A549 (cell line): ENCODE results near the gene PDZK1IP1. TPM values are rescaled to one million over a fixed set of nuclear protein-coding genes. Genes with fewer than 3 reads are reported as not detected.

Experiments
- ATAC-seq, 2 experiments: fragments of 200-7000 bp in 1 of 2; fragments of >200 bp in 1 of 2; cut with Nextera tagmentation in 1 of 2; cut with Tn5 transposase in 1 of 2; 3 replicates each; pipeline versions ENCODE4 v1.8.0 to v1.9.1; 2018 to 2020; ENCODE audit warnings: mild to moderate bottlenecking in 1 of 2, moderate library complexity in 1 of 2
- CTCF ChIA-PET: fragments of 300-600 bp; sonication (Branson Sonifier 250); formaldehyde crosslinking; extraction: SDS; loops from one replicate; lab custom pipeline; 2021; ENCODE audit warnings: antibody characterized with exemption, inconsistent platforms; lab: Yijun Ruan, JAX
- POLR2A ChIA-PET: fragments of 350-600 bp; formaldehyde crosslinking; extraction: SDS; loops from one replicate; lab custom pipeline; 2021; ENCODE audit warnings: antibody characterized with exemption, inconsistent platforms; lab: Yijun Ruan, JAX
- DNase-seq, 2 experiments: peaks; one replicate each; pipeline versions ENCODE4 v3.0.0 to v3.0.0-alpha.2; 2011 to 2016; ENCODE audit warnings: low read depth in 1 of 2, low spot score in 1 of 2
- FAIRE-seq: peaks from 2 replicates; lab custom pipeline; 2011; peaks lifted over from hg19 to GRCh38; lab: Jason Lieb, UNC
- H3K27ac ChIP-seq, 2 experiments: fragments of >200 bp; sonication (Bioruptor Twin); formaldehyde crosslinking; 3 replicates each; pipeline ENCODE4 v1.5.1; 2016 to 2017
- H3K4me1 ChIP-seq: fragments of >200 bp; sonication (Bioruptor Twin); formaldehyde crosslinking; 3 replicates; pipeline ENCODE4 v1.6.1; 2016
- H3K4me2 ChIP-seq: fragments of >200 bp; sonication (Bioruptor Twin); formaldehyde crosslinking; 3 replicates; pipeline ENCODE4 v1.6.1; 2016
- H3K4me3 ChIP-seq: fragments of >200 bp; sonication (Bioruptor Twin); formaldehyde crosslinking; 3 replicates; pipeline ENCODE4 v1.5.1; 2016
- H3K9me3 ChIP-seq: fragments of >200 bp; sonication (Bioruptor Twin); formaldehyde crosslinking; 3 replicates; pipeline ENCODE4 v1.6.1; 2016
- CHD2 ChIP-seq: fragments of 150-350 bp; IDR thresholded peaks from 2 replicates; pipeline ENCODE4 v1.6.1; 2014; ENCODE audit warnings: low read length; ENCODE audit not compliant: partially characterized antibody
- CHD4 ChIP-seq: fragments of 200-600 bp; sonication (generic); IDR thresholded peaks from 2 replicates; pipeline ENCODE4 v1.6.1; 2016; ENCODE audit warnings: antibody characterized with exemption, mild to moderate bottlenecking, borderline replicate concordance
- E2F6 ChIP-seq: IDR thresholded peaks from 2 replicates; pipeline ENCODE4 v1.6.1; 2012; ENCODE audit warnings: low read depth, borderline replicate concordance
- ELK1 ChIP-seq: fragments of 150-350 bp; IDR thresholded peaks from 2 replicates; pipeline ENCODE4 v1.6.1; 2014; ENCODE audit warnings: low read depth, mild to moderate bottlenecking, low read length
- ESRRA ChIP-seq: fragments of 150-350 bp; IDR thresholded peaks from 2 replicates; pipeline ENCODE4 v1.6.1; 2014; ENCODE audit warnings: mild to moderate bottlenecking, low read length, borderline replicate concordance
- FOSB ChIP-seq: fragments of 250-450 bp; sonication (Bioruptor Pico); IDR thresholded peaks from 2 replicates; pipeline ENCODE4 v1.5.0; 2020; ENCODE audit warnings: mild to moderate bottlenecking, moderate library complexity
- FOXS1 ChIP-seq: fragments of 250-450 bp; sonication (Bioruptor Pico); IDR thresholded peaks from 2 replicates; pipeline ENCODE4 v1.5.0; 2020; ENCODE audit warnings: mild to moderate bottlenecking, moderate library complexity
- HOXA7 ChIP-seq: fragments of 250-450 bp; sonication (Bioruptor Pico); IDR thresholded peaks from 2 replicates; pipeline ENCODE4 v1.5.0; 2020; ENCODE audit warnings: mild to moderate bottlenecking, moderate library complexity
- MAFK ChIP-seq: fragments of 450-650 bp; IDR thresholded peaks from 2 replicates; pipeline ENCODE4 v1.6.1; 2014; ENCODE audit not compliant: partially characterized antibody
- NFE2L2 ChIP-seq: fragments of 150-350 bp; conservative IDR thresholded peaks from 2 replicates; pipeline ENCODE4 v1.6.1; 2014; ENCODE audit warnings: low read length
- POLR2A ChIP-seq: IDR thresholded peaks from 2 replicates; pipeline ENCODE4 v1.6.1; 2012; ENCODE audit warnings: mild to moderate bottlenecking, low read length
- RAD21 ChIP-seq, 2 experiments: fragments of >200 bp in 1 of 2; sonication (Bioruptor Twin) in 1 of 2; formaldehyde crosslinking in 1 of 2; IDR thresholded peaks in 1 of 2; conservative IDR thresholded peaks in 1 of 2; 2 replicates in 1 of 2; 3 replicates in 1 of 2; pipeline ENCODE4 v1.6.1; 2012 to 2018; ENCODE audit warnings: inconsistent platforms in 1 of 2
- RARB ChIP-seq: fragments of 250-450 bp; sonication (Bioruptor Pico); IDR thresholded peaks from 2 replicates; pipeline ENCODE4 v1.8.0; 2021; ENCODE audit warnings: mild to moderate bottlenecking, moderate library complexity
- RNF2 ChIP-seq: fragments of 200-600 bp; sonication (generic); IDR thresholded peaks from 2 replicates; pipeline ENCODE4 v1.6.1; 2016; ENCODE audit warnings: low read depth, mild to moderate bottlenecking, antibody characterized with exemption, moderate library complexity, borderline replicate concordance
- ZFP36 ChIP-seq: fragments of 450-650 bp; IDR thresholded peaks from 2 replicates; pipeline ENCODE4 v1.6.1; 2014; ENCODE audit warnings: borderline replicate concordance; ENCODE audit not compliant: partially characterized antibody
- WGBS: methylation state at CpG from one replicate; pipeline ENCODE4 v1.1.6; 2017; ENCODE audit errors: missing lambda C conversion rate; 5-methylcytosine and 5-hydroxymethylcytosine counted together
- polyA plus RNA-seq, 4 experiments: library from polyadenylated mRNA; depleted of rRNA in 3 of 4; stranded (reverse); fragments of >200 nt; fragmentation: RNase III in 1 of 4; extraction: RNeasy Plus Mini Kit Qiagen cat#74134 plus additional on column Dnase treatment in 1 of 4; gene quantifications; 2 replicates in 3 of 4; 3 replicates in 1 of 4; pipeline ENCODE4 v1.2.3, GENCODE V29; 2011 to 2017
- TF ChIP-seq, protein P1 (sequence below): fragments of 250-450 bp; sonication (Bioruptor Pico); IDR thresholded peaks from 2 replicates; pipeline ENCODE4 v1.5.0; 2020; ENCODE audit warnings: low read depth, mild to moderate bottlenecking, moderate library complexity
- TF ChIP-seq, protein P2 (sequence below): fragments of >200 bp; sonication (Bioruptor Twin); formaldehyde crosslinking; IDR thresholded peaks from 3 replicates; pipeline ENCODE4 v1.6.1; 2016
- TF ChIP-seq, protein P3 (sequence below): IDR thresholded peaks from 2 replicates; pipeline ENCODE4 v1.6.1; 2012

Gene PDZK1IP1
- polyA plus RNA-seq, 2 of the 4 experiments (the other 2 are of a cell fraction): 2.2 to 6.4 TPM

- FAIRE-seq (no peak), DNase-seq (no peak), ATAC-seq (no peak)
- TF ChIP-seq ELK1 (no peak), CHD4 (no peak), CHD2 (no peak), FOSB (CRISPR knock-in tag) (no peak), NFE2L2 (no peak), RAD21 (conservative IDR thresholded peaks at IDR 0.05 in 1 of 2, IDR thresholded peaks at IDR 0.05 in 1 of 2) (no peak), HOXA7 (no peak)
- Histone ChIP-seq H3K9me3 (no peaks in the 10 kb centered on the region), H3K27ac (no peak overlapping the region), H3K4me3 (no peak overlapping the region), H3K4me1 (no peaks in the 10 kb centered on the region), H3K4me2 (no peak overlapping the region)
- POLR2A ChIA-PET: no interaction called here
- CTCF ChIA-PET: no interaction called here
- 30% methylated on average over 3 of the region's 3 CpGs for WGBS
Observed at GRCh38 chr1:47222476-47222875, 32.6 kb upstream of the PDZK1IP1 start.

DNA sequence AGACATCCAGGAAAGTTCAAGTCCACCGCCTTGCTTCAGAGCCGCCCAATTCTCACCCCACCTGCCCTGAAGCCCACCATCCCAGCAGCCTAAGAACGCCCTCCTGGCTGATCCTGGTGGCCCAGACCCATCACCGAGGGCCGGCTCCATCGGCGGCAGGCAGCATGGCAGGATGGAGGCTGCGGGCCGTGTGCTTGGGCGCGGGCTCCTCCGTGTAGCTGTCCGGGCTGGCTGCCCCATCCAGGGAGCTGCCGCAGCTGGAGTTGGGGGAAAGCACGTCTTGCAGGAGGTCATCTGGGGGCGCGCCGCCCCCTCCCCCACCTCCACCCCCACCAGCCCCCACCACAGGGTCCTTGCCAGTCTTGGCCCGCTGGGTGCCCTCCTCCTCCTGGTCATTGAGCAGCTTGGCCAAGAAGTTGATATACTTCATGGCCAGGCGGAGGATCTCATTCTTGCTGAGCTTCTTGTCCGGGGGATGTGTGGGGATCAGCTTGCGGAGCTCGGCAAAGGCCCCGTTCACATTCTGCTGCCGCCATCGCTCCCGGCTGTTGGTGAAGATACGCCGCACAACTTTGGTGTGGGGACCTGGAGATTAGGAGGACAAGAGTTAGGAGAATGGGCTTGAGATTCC is 29.9 kb upstream of the PDZK1IP1 start:
- DNase-seq: no peak

More for the DNA sequence above, 29.9 kb upstream of the PDZK1IP1 start:
- 86% methylated on average over 11 of the region's 29 CpGs for WGBS
- Histone ChIP-seq H3K4me2 (no peak overlapping the region), H3K4me3 (no peak overlapping the region), H3K27ac (no peak overlapping the region), H3K4me1 (no peaks in the 10 kb centered on the region), H3K9me3 (no peaks in the 10 kb centered on the region)
- TF ChIP-seq FOXS1 (CRISPR knock-in tag): no peak
- TF ChIP-seq E2F6: no peak
- no peak for TF ChIP-seq ZFP36
- no peak for TF ChIP-seq FOSB (CRISPR knock-in tag)
- TF ChIP-seq RARB: no peak
- no peak for TF ChIP-seq ELK1
- TF ChIP-seq, protein P1, sequence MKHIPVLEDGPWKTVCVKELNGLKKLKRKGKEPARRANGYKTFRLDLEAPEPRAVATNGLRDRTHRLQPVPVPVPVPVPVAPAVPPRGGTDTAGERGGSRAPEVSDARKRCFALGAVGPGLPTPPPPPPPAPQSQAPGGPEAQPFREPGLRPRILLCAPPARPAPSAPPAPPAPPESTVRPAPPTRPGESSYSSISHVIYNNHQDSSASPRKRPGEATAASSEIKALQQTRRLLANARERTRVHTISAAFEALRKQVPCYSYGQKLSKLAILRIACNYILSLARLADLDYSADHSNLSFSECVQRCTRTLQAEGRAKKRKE (CRISPR knock-in tag): no peak
- no peak for TF ChIP-seq MAFK
- TF ChIP-seq ESRRA: no peak
- TF ChIP-seq CHD4: no peak
- TF ChIP-seq, protein P2, sequence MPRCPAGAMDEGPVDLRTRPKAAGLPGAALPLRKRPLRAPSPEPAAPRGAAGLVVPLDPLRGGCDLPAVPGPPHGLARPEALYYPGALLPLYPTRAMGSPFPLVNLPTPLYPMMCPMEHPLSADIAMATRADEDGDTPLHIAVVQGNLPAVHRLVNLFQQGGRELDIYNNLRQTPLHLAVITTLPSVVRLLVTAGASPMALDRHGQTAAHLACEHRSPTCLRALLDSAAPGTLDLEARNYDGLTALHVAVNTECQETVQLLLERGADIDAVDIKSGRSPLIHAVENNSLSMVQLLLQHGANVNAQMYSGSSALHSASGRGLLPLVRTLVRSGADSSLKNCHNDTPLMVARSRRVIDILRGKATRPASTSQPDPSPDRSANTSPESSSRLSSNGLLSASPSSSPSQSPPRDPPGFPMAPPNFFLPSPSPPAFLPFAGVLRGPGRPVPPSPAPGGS: no peak
- no peak for TF ChIP-seq RNF2
- TF ChIP-seq, protein P3, sequence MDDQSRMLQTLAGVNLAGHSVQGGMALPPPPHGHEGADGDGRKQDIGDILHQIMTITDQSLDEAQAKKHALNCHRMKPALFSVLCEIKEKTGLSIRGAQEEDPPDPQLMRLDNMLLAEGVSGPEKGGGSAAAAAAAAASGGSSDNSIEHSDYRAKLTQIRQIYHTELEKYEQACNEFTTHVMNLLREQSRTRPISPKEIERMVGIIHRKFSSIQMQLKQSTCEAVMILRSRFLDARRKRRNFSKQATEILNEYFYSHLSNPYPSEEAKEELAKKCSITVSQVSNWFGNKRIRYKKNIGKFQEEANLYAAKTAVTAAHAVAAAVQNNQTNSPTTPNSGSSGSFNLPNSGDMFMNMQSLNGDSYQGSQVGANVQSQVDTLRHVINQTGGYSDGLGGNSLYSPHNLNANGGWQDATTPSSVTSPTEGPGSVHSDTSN: no peak
- TF ChIP-seq POLR2A: no peak
- ATAC-seq: no peak
- FAIRE-seq: no peak
- ChIA-PET CTCF (interaction anchor here (0.5 to 2.9 kb wide), 3 partner anchors 26 to 170 kb away, joined by 3 to 7 read pairs (median 3); no protein-coding TSS in a partner anchor), POLR2A (no interaction called here)
